GM21723 (cell line): Measurements from ENCODE around the gene KIAA1549.

Experiments
- ATAC-seq: cut with Tn5 transposase; IDR thresholded peaks from one replicate; pipeline ENCODE4 v1.9.1; 2021; ENCODE audit warnings: mild to moderate bottlenecking, moderate library complexity; ENCODE audit not compliant: unreplicated experiment

Gene KIAA1549

DNA sequence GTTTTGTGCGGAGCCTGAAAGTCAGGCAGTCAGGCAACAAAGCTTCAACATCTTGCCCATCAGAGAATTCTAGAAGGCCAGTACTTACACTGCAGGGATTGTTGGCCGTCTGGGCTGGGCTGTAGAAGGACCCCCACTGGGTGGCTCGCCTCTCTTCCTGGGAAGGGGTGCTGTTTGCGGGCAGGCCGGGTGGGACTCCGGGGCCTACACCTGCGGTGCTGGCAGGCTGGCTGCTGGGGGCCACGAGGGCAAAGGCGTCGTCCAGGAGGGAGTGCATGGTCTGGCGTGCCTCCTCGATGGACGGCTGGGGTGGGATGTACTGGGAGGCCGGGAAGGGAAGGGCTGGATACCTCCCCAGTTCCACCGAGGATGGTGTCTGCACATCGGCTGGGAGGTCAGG lies 120.1 kb downstream of the KIAA1549 start:
- ATAC-seq, result no peak

DNA sequence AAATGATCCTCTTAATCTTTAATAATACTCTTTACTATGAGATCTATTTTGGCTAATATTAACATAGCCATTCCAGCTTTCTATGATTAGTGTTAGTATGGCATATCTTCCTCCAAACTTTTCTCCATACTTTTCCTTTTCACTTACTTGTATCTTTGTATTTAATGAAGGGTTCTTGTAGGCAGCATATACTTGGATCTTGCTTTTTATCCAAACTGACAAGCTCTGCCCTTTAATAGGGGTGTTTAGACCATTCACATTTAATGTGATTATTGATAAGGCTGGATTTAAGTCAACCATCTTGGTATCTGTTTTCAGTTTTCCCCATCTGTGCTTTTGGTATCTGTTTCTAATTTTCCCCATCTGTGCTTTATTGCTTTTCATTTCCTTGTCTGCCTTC lies 123.5 kb downstream of the KIAA1549 start:
- no peak for ATAC-seq

DNA sequence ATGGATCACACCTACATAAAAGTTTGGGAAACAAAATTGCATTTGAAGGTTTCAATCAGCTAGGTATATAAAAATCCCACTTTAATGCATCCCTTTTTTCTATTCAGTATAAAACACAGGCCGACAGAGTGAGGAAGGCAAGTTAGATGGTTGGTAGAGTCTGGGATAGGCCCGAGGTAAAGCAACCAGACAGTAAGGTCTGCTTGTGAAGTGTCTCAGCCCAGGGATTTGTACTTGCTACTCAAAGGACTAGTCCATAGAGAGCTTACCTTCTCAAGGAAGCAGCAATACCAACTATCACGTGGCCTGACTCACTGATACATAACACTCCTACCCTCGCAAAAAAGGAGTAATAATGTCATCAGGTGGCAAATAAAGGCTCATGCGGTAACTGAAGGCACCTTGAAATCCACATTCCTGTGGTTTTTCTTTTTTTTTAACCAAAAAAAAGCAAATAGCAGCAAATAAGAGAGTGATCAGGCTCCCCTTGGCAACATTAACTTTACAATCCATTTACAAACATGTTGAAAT lies 127.0 kb downstream of the KIAA1549 start:
- no peak for ATAC-seq

DNA sequence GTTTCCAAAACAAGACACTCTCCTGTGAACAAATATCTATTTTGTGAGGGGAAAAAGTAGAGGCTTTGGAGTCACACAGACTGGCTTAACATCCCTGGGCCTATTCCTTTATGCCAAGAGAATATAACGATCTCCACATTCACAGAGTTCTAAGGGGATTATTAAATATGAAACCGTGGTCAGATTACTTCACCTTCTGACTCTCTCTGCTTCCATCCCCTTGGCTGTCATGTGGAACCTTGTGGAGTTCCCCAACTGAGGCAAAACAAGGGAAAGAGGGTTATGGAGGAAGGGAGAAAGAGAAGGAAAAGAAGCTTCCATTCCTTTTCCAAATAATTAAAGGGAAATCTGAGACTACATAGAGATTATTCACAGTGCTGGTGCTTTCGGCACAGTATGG lies 127.7 kb downstream of the KIAA1549 start:
- no peak for ATAC-seq

DNA sequence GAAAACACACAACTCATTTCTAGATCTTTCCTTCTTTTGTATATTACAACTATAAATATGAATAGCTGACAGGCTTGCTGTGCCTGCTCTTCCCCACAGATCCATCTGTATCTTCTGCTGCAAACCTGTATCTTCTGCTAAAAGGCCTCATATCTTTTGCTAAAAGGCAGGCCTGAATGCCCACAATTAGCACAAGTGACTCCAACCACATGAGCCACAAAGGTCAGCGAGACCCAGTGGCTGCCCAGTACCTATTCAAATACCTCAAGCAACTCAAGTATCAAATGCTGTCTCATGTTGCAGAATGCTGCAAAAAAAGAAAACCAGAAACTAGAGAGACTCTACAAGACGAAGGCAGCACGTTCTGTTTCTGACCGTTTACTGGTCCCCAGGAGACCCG lies 128.7 kb downstream of the KIAA1549 start:
- no peak for ATAC-seq

DNA sequence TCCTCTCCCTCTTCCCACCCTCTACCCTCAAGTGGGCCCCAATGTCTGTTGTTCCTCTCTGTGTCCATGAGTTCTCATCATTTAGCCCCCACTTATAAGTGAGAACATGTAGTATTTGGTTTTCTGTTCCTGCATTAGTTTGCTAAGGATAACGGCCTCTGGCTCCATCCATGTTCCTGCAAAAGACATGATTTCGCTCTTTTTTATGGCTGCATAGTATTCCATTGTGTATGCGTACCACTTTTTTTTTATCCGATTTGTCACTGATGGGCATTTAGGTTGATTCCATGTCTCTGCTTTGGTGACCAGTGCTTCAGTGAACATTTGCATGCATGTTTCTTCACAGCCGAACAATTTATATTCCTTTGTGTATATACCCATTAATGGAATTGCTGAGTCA lies 131.5 kb downstream of the KIAA1549 start:
- no peak for ATAC-seq

DNA sequence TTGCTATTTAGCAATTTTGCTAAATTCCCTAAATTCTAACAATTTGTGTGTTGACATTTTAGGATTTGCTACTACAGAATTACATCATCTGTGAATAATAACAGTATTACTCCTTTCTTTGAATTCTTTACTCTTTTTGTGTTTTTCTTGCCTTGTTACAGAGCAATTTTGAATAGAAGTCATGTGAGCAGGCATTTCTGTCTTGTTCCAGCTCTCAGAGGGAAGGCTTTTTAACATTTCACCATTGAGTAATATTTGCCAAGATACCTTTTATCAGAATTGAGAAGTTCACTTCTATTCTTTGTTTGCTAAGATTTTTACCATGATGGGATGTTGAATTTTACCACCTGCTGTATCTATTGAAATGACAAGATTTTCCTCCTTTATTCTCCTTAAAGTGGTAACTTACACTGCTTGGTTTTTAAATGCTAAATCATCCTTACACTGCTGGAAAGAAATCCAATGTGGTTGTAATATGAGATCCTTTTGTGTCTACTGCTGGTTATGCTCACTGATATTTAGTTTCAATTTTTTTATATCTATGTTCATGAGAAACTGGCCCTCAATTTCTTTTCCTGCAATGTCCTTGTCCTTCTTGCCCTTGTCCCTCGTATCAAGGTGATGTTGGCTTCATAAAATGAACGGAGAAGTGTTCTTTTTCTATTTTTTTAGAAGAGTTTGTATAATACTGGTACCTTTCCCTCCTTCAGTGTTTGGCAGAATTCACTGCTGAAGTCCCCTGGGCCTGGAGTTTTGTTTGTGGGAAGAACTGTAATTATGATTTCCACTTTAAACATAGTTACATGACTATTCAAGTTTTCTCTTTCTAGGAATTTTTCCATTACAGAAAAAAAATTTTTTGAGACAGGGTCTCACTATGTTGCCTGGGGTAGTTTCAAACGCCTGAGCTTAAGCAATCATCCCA lies 132.9 kb downstream of the KIAA1549 start:
- no peak for ATAC-seq

DNA sequence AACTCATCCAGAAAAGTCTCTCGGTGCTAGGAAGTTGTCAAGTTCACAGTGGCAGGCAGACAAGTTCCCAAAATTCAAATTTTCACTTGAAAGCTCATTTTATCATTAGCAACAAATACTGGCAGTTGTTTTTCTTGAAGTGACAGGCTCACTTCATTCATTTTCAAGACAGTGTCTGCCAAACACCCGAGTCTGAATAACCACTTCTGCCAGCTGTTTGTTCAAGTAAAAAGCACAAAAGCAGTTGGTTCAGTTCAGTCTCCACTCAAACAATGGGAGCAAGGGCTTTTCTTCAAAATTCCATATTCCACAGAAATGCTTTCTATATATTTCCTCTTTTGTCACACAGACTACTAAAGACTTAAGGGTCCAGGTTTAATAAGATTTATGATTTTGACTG lies 135.5 kb downstream of the KIAA1549 start:
- ATAC-seq, result no peak

DNA sequence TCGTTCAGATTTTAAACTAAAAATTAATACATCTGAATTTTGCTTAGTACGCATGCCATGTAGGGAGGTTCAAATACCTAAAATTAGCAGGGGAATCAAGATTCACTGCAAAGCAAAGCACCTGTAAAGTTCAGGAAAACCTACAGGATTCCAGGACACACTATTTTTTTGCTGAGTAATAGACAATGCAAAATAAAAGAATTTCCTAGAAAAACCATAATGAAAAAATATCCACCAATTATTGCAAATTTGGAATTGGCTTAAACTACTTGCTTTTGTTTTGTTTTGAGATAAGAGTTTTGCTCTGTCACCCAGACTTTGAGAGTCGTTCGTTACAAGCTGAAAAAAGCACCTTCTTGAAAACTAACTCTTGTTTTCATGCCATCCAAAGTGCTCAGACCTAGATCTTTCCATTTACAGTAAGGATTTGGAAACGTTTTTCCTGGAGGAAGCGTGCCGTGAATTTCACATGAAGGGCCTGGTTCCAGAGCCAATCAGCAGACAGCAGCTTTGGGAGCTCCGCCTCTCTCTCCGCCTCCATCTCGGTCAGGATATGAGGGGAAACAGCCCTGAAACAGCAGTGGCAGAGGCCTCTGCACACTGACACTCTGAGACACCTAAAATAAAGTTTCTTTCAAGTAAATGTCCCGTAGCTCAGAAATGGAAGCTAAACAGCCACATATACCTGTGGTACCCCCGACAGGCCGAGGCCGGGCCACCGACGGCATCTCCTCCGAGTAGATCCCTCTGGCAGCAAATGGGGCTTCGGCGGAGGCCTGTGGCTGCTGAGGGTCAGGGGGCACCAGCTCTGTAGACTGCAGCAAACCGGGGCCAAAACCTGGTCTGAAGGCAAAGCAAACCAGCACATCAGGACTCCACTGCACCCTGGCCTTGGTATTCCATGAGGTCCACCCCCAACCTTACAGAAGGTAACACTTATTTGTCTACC lies 137.3 kb downstream of the KIAA1549 start:
- ATAC-seq, result no peak

DNA sequence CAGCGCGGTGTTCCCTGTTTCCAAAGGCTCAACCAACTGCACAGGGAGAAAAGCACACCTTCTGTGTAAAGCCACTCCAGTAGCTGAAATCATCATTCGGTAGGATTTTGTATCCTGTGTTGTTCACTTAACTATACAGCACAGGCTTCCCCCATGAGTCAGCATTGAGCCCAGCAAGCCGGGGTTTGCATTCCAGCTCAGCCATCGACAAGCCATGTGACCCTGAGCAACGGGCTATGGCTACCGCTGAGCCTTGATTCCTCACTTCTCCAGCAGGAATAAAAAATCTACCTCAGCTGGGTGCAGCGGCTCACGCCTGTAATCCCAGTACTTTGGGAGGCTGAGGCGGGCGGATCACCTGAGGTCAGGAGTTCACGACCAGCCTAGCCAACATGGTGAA lies 139.1 kb downstream of the KIAA1549 start:
- ATAC-seq, result no peak

DNA sequence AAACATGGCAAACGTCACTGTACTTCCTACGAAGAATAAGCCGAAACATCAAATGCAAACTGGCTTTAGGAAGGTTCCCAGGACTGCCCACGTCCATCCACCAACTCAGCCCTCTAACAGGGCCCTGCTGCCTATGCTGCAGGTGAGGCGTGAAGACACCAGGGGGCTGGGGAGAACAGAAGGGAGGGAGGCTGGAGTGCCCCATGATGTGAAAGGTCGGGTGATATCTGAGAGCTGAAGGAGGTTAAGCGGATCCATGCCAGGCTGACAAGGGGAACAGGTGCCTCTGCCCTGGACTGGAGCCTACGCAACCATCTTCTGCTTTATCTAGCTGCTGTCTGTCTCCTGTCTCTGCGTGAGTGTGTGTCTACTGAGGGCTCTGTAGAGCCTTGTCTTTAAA lies 143.0 kb downstream of the KIAA1549 start:
- no peak for ATAC-seq

DNA sequence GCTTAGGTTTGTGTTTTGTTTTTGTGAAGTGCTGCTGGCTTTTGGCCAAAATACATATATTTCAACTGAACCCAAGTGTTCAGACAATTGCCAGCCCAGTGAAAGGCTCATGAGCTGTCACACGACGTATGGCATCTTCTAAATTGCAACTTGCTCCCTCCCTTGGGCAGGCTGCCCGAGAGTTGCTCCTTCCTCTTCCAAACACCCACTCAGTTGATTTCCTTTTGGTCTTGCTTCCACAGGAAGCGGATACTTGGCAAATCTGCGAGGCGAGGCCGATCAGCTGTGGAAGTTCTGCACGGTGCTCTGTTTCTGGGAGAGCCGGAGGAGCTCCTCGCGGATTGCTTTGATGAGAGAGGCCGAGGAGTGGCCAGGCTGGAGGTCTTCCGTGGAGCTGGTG lies 143.6 kb downstream of the KIAA1549 start:
- no peak for ATAC-seq

DNA sequence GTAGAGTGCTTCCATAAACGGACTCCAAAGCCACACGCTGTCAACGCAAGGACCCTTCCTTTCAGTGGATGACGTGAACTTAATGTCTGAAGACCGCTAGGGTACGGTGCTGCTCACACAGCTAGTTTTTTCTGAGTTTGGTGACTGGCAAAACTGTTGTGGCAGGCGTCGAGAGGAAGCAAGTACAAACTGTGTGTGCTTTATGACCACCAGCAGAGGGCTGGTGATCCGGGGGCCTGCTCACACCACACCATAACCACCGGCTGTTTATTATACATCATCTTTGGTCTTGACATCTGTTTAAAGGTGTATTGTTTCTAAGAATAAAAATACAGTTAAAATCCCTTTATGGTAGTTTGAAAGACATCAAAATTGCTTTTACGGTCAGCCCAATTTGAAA lies 146.1 kb downstream of the KIAA1549 start:
- ATAC-seq, result no peak

DNA sequence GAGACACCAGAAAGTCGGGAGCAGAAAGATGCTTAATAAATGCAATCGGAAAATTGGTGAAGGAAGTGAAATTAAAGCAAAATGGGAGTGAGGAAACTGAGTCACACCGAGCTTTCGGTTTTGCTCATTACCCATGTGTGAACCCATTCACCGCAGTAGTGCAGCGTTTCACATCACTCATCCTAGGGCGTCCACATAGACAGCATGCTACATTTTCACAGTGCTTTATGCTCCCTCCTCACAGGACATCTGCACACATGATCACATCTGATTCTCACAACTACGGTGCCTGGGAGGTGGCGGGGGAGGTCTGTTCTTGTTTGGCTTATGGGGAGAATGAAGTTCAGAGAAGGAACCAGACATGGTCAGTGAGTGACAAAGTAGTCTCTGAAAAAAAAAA lies 146.6 kb downstream of the KIAA1549 start:
- no peak for ATAC-seq

DNA sequence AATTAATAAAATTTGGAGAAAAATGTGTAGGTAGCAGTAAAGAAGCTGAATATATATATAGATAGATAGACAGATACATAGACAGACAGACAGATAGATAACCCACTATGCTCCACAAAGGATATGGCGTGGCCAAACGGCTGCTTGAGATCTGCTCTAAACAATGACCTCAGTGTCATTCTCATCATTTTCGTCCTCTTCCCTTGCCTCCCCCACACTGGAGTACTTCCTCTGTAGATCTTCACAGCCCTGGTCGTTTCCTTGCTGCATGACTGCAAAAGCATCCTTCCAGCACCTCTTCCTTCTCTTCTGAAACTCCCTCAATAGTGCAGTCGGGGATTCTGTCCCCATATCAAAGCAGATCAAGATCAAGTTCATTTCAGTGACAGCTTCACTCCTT lies 147.6 kb downstream of the KIAA1549 start:
- ATAC-seq, result no peak

DNA sequence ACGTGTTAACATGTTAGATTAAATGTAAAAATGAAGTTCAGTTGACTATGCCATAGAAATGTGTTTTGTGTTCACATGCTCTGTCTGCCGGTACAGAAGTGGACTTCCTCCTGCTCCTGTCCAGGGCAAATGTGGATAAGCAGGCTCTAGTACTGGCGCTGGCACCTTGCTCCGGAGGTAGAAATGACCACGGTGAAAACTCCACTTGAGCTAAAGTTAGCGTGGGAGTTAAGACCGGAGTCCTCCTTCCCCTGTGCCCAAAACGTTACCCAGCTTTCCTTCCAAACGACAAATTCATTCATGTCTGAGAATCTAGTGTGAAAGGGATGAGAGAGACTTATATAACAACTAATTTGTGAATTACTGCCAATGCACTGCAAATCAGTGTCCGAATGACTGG lies 148.2 kb downstream of the KIAA1549 start:
- no peak for ATAC-seq

DNA sequence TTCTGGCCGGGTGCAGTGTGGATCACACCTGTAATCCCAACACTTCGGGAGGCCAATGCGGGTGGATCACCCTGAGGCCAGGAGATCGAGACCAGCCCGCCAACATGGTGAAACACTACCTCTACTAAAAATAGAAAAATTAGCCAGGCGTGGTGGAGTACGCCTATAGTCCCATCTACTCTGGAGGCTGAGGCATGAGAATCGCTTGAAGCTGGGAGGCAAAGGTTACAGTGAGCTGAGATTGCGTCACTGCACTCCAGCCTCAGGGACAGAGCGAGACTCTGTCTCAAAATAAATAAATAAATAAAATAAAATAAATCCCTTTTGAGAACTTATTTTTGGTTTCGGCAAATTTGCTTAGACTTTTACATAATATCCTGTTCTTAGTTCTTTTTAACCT lies 151.9 kb downstream of the KIAA1549 start:
- ATAC-seq, result no peak

DNA sequence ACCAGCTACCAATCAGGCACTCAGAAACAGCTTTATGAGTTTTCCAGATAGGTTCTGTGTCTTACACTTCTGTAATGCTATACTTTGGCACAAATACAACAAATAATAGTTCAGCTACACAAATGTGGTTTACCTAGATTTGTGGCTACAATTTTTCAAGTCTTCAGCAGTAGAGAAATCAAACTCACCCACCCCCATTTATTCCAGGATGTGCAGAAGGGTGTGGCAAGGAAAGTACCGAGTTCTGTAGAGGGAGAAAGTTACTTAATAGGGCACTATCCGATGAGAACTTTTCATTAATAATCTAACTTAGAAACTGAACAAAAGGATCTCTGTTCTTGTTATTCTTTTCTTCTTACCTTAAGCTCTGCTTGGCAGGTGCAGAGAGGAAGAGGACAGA lies 152.9 kb downstream of the KIAA1549 start:
- ATAC-seq, result no peak

DNA sequence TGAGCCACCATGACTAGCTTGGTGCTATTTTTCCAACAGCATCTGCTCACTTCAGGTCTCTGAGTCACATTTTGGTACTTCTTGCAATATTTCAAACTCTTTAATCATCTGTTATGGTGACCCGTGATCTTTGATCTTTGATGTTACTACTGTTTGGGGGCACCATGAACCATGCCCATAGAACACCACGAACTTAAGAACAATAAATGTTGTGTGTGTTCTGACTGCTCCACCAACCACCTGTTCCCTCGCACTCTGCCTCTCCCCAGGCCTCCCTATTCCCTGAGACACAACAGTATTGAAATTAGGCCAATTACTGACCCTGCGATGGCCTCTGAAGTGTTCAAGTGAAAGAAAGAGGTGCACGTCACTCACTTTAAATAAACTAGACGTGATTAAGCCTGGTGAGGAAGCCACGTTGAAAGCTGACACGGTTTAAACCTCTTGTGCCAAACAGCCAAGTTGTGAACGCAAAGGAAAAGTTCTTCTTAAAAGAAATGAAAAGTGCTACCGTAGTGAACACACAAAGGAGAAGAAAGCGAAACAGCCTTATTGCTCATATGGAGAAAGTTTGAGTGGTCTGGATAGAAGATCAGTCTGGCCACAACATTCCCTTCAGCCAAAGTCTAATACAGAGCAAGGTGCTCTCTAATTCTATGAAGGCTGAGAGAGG lies 156.0 kb downstream of the KIAA1549 start:
- no peak for ATAC-seq

DNA sequence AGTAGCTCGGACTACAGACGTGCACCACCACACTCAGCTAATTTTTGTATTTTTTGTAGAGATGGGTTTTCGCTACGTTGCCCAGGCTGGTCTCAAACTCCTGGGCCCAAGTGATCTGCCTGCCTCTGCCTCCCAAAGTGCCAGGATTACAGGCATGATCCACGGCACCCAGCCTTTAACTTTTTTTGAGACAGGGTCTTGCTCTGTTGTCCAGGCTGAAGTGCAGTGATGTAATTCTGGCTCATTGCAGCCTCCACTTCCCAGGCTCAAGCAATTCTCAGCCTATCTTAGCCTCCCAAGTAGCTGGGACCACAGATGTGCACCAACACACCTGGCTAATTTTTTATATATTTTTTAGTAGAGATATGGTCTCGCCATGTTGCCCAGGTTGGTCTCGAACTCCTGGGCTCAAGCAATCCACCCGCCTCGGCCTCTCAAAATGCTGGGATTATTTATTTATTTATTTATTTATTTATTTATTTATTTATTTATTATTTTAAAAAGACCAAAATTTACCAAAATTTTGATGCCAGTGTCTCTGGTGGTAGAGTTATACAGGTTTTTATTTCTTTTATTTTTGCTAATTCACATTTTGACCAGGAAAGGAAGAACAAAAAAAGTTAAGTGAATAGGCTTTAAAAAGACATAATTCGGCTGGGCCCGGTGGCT lies 158.2 kb downstream of the KIAA1549 start:
- no peak for ATAC-seq
